HL-60 (cell line): ENCODE results near the gene NUBPL.

Experiments used
- DNase-seq, 2 experiments: peaks; one replicate each; pipeline ENCODE4 v3.0.0-alpha.2; 2010 to 2020; ENCODE audit warnings: low read depth in 1 of 2, low spot score in 1 of 2
- H3K27ac ChIP-seq: fragments of 250-450 bp; sonication (Bioruptor Pico); replicated peaks from 2 replicates; pipeline ENCODE4 v1.5.1; 2020; ENCODE audit warnings: mild to moderate bottlenecking, moderate library complexity
- H3K27me3 ChIP-seq: fragments of 250-450 bp; sonication (Bioruptor Pico); 2 replicates; pipeline ENCODE4 v1.5.1; 2021; ENCODE audit warnings: mild to moderate bottlenecking, moderate library complexity; ENCODE audit not compliant: insufficient read depth, poor library complexity, severe bottlenecking
- H3K4me3 ChIP-seq: replicated peaks from 2 replicates; pipeline ENCODE4 v1.5.1; 2011; ENCODE audit warnings: mild to moderate bottlenecking, control low read depth, low read length; ENCODE audit not compliant: insufficient read depth
- CTCF ChIP-seq: IDR thresholded peaks from one replicate; pipeline ENCODE4 v1.5.1; 2011; ENCODE audit warnings: low read length, control low read depth, inconsistent platforms; ENCODE audit not compliant: insufficient read depth
- GABPA ChIP-seq: IDR thresholded peaks from 2 replicates; pipeline ENCODE4 v1.6.1; 2012; ENCODE audit warnings: low read depth
- POLR2AphosphoS5 ChIP-seq: IDR thresholded peaks from 2 replicates; pipeline ENCODE4 v1.6.1; 2012; ENCODE audit warnings: low read depth
- REST ChIP-seq: IDR thresholded peaks from 2 replicates; pipeline ENCODE4 v1.6.1; 2012; ENCODE audit warnings: low read depth; ENCODE audit not compliant: insufficient replicate concordance
- SPI1 ChIP-seq: IDR thresholded peaks from 2 replicates; pipeline ENCODE4 v1.6.1; 2012; ENCODE audit warnings: low read depth, mild to moderate bottlenecking, borderline replicate concordance

Gene NUBPL

GRCh38 chr14:31566456-31566855, 5.3 kb downstream of the NUBPL start:
- TF ChIP-seq CTCF, result no peak
- TF ChIP-seq SPI1, result no peak
- no peak for TF ChIP-seq REST
- H3K4me3 ChIP-seq, result no peak overlapping the region
- H3K27ac ChIP-seq, result no peak overlapping the region
- no peak for DNase-seq
- no peaks in the 10 kb centered on the region for H3K27me3 ChIP-seq

GRCh38 chr14:31567655-31568054, 6.5 kb downstream of the NUBPL start:
- TF ChIP-seq SPI1, result no peak
- TF ChIP-seq GABPA, result no peak
- no peak for TF ChIP-seq CTCF
- no peak for TF ChIP-seq REST
- no peak for TF ChIP-seq POLR2AphosphoS5

GRCh38 chr14:31568161-31568560, 7.0 kb downstream of the NUBPL start:
- TF ChIP-seq REST (no peak), SPI1 (no peak), GABPA (no peak), POLR2AphosphoS5 (no peak), CTCF (no peak)
- no peak overlapping the region for H3K27ac ChIP-seq
- no peaks in the 10 kb centered on the region for H3K27me3 ChIP-seq
- DNase-seq, result no peak
- no peak overlapping the region for H3K4me3 ChIP-seq

More at GRCh38 chr14:31567655-31568054, 6.5 kb downstream of the NUBPL start:
- DNase-seq, result no peak
- Histone ChIP-seq H3K27ac (no peak overlapping the region), H3K27me3 (no peaks in the 10 kb centered on the region), H3K4me3 (no peak overlapping the region)
